Endothelial cell of umbilical vein (primary cell): Measurements from ENCODE around the gene PCGF6. TPM values are rescaled to one million over a fixed set of nuclear protein-coding genes. Genes with fewer than 3 reads are reported as not detected.
"Not testable (repeated sequence)": the region's sequence is repeated elsewhere in the genome, so short reads cannot be mapped to it uniquely, and the experiment has no call there.

Source experiments
- BruUV-seq: library from RNA; stranded (reverse); fragments of 400-500 nt; replicated peaks from 2 replicates; lab custom pipeline; 2021; lab: Mats Ljungman, UMichigan
- CTCF ChIA-PET: fragments of 300-600, 350-600 bp; sonication (Branson Sonifier 250); formaldehyde crosslinking; loops from one replicate; lab custom pipeline; 2021; ENCODE audit warnings: antibody characterized with exemption, inconsistent platforms; lab: Charles Lee
- POLR2A ChIA-PET: fragments of 300-600, 350-600 bp; sonication (Branson Sonifier 250); formaldehyde crosslinking; loops from one replicate; lab custom pipeline; 2021; ENCODE audit warnings: antibody characterized with exemption, inconsistent platforms; lab: Charles Lee
- DNase-seq: peaks from one replicate; pipeline ENCODE4 v3.0.0-alpha.2; 2011; ENCODE audit warnings: low read depth, low spot score
- FAIRE-seq: peaks from 2 replicates; lab custom pipeline; 2011; peaks lifted over from hg19 to GRCh38; lab: Jason Lieb, UNC
- H2AFZ ChIP-seq: 2 replicates; pipeline ENCODE4 v1.6.0; 2012; ENCODE audit warnings: low read depth, low read length, control low read depth, inconsistent platforms
- H3K27ac ChIP-seq: 2 replicates; pipeline ENCODE4 v1.5.1; 2011; ENCODE audit warnings: low read depth, mild to moderate bottlenecking, control low read depth, low read length, moderate library complexity; ENCODE audit not compliant: insufficient read depth
- H3K27me3 ChIP-seq, 2 experiments: 2 replicates each; pipeline versions ENCODE4 v1.6.0 to v1.6.1; 2011; ENCODE audit warnings: low read length in 2 of 2, mixed read lengths in 1 of 2; ENCODE audit not compliant: control insufficient read depth in 2 of 2, insufficient read depth in 2 of 2
- H3K36me3 ChIP-seq, 2 experiments: 2 replicates in 1 of 2; 3 replicates in 1 of 2; pipeline ENCODE4 v1.5.1; 2011; ENCODE audit warnings: low read length in 2 of 2, mild to moderate bottlenecking in 1 of 2, moderate library complexity in 1 of 2; ENCODE audit not compliant: control insufficient read depth in 2 of 2, insufficient read depth in 2 of 2; ENCODE audit errors: extremely low read depth in 1 of 2
- H3K4me1 ChIP-seq: 3 replicates; pipeline ENCODE4 v1.5.1; 2011; ENCODE audit warnings: mild to moderate bottlenecking, low read length; ENCODE audit not compliant: control insufficient read depth, insufficient read depth; ENCODE audit errors: extremely low read depth
- H3K4me2 ChIP-seq: 2 replicates; pipeline ENCODE4 v1.6.1; 2011; ENCODE audit warnings: low read length, control low read depth, mixed read lengths; ENCODE audit not compliant: insufficient read depth
- H3K4me3 ChIP-seq, 3 experiments: fragments of 200-600 bp in 1 of 3; sonication (generic), shearing (Covaris generic) in 1 of 3; replicated peaks in 1 of 3; 2 replicates each; pipeline ENCODE4 v1.5.1; 2011 to 2016; ENCODE audit warnings: control low read depth in 3 of 3, low read length in 3 of 3, mild to moderate bottlenecking in 2 of 3, inconsistent platforms in 1 of 3, low read depth in 1 of 3, moderate library complexity in 1 of 3; ENCODE audit not compliant: insufficient read depth in 1 of 3
- H3K79me2 ChIP-seq: 2 replicates; pipeline ENCODE4 v1.6.0; 2012; ENCODE audit warnings: low read length, inconsistent platforms; ENCODE audit not compliant: control insufficient read depth, insufficient read depth
- H3K9ac ChIP-seq: replicated peaks from 2 replicates; pipeline ENCODE3; 2011; ENCODE audit warnings: low read length, control low read depth; ENCODE audit not compliant: insufficient read depth; ENCODE audit errors: extremely low read depth
- H3K9me1 ChIP-seq: replicated peaks from 3 replicates; pipeline ENCODE4 v1.6.0; 2011; ENCODE audit warnings: mild to moderate bottlenecking, low read length; ENCODE audit not compliant: control insufficient read depth, insufficient read depth; ENCODE audit errors: extremely low read depth
- H3K9me3 ChIP-seq: replicated peaks from 2 replicates; pipeline ENCODE4 v1.5.1; 2012; ENCODE audit warnings: low read length, inconsistent platforms; ENCODE audit not compliant: control insufficient read depth, insufficient read depth
- H4K20me1 ChIP-seq: replicated peaks from 2 replicates; pipeline ENCODE3; 2011; ENCODE audit warnings: mild to moderate bottlenecking, low read length; ENCODE audit not compliant: control insufficient read depth, insufficient read depth; ENCODE audit errors: extremely low read depth
- CTCF ChIP-seq, 2 donors: IDR thresholded peaks; 1 replicate in 1 of 2; 2 replicates in 1 of 2; pipeline ENCODE4 v1.5.1; 2011; ENCODE audit warnings: low read length in 2 of 2, mild to moderate bottlenecking in 2 of 2, moderate library complexity in 2 of 2, control low read depth in 1 of 2, inconsistent platforms in 1 of 2, low read depth in 1 of 2; ENCODE audit not compliant: insufficient read depth in 1 of 2; ENCODE audit errors: extremely low read depth in 1 of 2
- EZH2 ChIP-seq: IDR thresholded peaks from 2 replicates; pipeline ENCODE4 v1.6.1; 2012; ENCODE audit warnings: borderline replicate concordance, low read depth, mild to moderate bottlenecking, moderate library complexity, low read length, inconsistent platforms; ENCODE audit not compliant: severe bottlenecking
- FOS ChIP-seq: IDR thresholded peaks from 2 replicates; pipeline ENCODE4 v1.6.1; 2011; ENCODE audit warnings: mild to moderate bottlenecking, low read length, moderate library complexity, borderline replicate concordance; ENCODE audit not compliant: insufficient read depth
- GATA2 ChIP-seq: IDR thresholded peaks from 2 replicates; pipeline ENCODE4 v1.7.0; 2011; ENCODE audit warnings: low read depth, mild to moderate bottlenecking, moderate library complexity, mixed read lengths, low read length; ENCODE audit not compliant: insufficient read length, insufficient read depth
- JUN ChIP-seq: IDR thresholded peaks from 2 replicates; pipeline ENCODE4 v1.6.1; 2011; ENCODE audit warnings: borderline replicate concordance, low read depth; ENCODE audit not compliant: insufficient read length, insufficient read depth
- MAX ChIP-seq: IDR thresholded peaks from 2 replicates; pipeline ENCODE4 v1.6.1; 2011; ENCODE audit not compliant: insufficient read depth, insufficient read length
- MYC ChIP-seq: IDR thresholded peaks from one replicate; pipeline ENCODE4 v1.6.1; 2011; ENCODE audit warnings: mild to moderate bottlenecking, low read depth, low read length
- POLR2A ChIP-seq: IDR thresholded peaks from 2 replicates; pipeline ENCODE4 v1.6.1; 2012; ENCODE audit warnings: low read depth, mild to moderate bottlenecking, control low read depth, low read length
- POLR2AphosphoS5 ChIP-seq: IDR thresholded peaks from 2 replicates; pipeline ENCODE4 v1.6.1; 2012; ENCODE audit warnings: low read depth, mild to moderate bottlenecking, control low read depth, low read length, moderate library complexity; ENCODE audit not compliant: insufficient read depth
- dilution Hi-C: fragments of 300-500 bp; cut with MboI; formaldehyde crosslinking; loops from one replicate; pipeline ENCODE4 v1.15.0; 2019; ENCODE audit warnings: low sequenced_read_pairs; ENCODE audit not compliant: extremely low pct_ligation_motif_present
- intact Hi-C: fragments of 100-400 bp; cut with micrococcal nuclease; formaldehyde crosslinking; loops from one replicate; pipeline ENCODE4 v1.10.0; 2022
- polyA plus RNA-seq, 4 experiments: library from polyadenylated mRNA; depleted of rRNA in 3 of 4; stranded (reverse) in 3 of 4; unstranded in 1 of 4; fragments of >200 nt; gene quantifications; 2 replicates each; pipeline versions ENCODE4 v1.2.1 to v1.2.3, GENCODE V29; 2011 to 2012; ENCODE audit warnings: missing spikeins in 1 of 4
- total RNA-seq: library from RNA; stranded (reverse); gene quantifications from 2 replicates; pipeline ENCODE4 v1.2.3, GENCODE V29; 2021

PCGF6 gene
- total and polyA plus RNA-seq, 2 donors (not counting 3 experiments of a cell fraction or from before 2014, with no cell fraction given): 3.8 to 11.3 TPM

GRCh38 chr10:103355906-103356599 lies 5.1 kb upstream of the PCGF6 start:
- Histone ChIP-seq H3K9me3 (no peaks in the 10 kb centered on the region), H3K36me3 (no peaks in the 10 kb centered on the region), H3K27ac (no peak overlapping the region), H3K79me2 (no peaks in the 10 kb centered on the region), H3K9ac (no peak overlapping the region), H2AFZ (no peak overlapping the region), H3K27me3 (no peaks in the 10 kb centered on the region), H3K9me1 (no peaks in the 10 kb centered on the region), H3K4me2 (no peak overlapping the region), H3K4me1 (peaks cover 2% of the 10 kb centered on the region), H3K4me3 (no peak overlapping the region), H4K20me1 (no peaks in the 10 kb centered on the region)
- ChIA-PET CTCF (no interaction called here), POLR2A (no interaction called here)
- TF ChIP-seq CTCF (IDR thresholded peaks at IDR 0.05; ENCODE audit: extremely low read depth in 1 of 2, insufficient read depth in 1 of 2, low read depth in 1 of 2, low read length in 2 of 2) (no peak), MYC (no peak), POLR2AphosphoS5 (no peak), JUN (no peak), EZH2 (no peak), MAX (no peak), FOS (no peak), GATA2 (no peak), POLR2A (no peak)
- no TSS peak for BruUV-seq
- no peak for DNase-seq
- dilution Hi-C loops: no loop called here
- intact Hi-C loops: no loop called here
- FAIRE-seq: no peak

- H3K9ac ChIP-seq, H3K27ac ChIP-seq, H3K79me2 ChIP-seq, FAIRE-seq, H3K4me3 ChIP-seq, H3K9me1 ChIP-seq, H3K4me2 ChIP-seq, POLR2A ChIA-PET, CTCF ChIA-PET, H4K20me1 ChIP-seq, H3K9me3 ChIP-seq, DNase-seq, H3K36me3 ChIP-seq, intact Hi-C loops, H3K27me3 ChIP-seq, BruUV-seq, dilution Hi-C loops, H3K4me1 ChIP-seq, H2AFZ ChIP-seq: not testable (repeated sequence)
Observed at GRCh38 chr10:103354567-103354966, 3.6 kb upstream of the PCGF6 start.
